Stimulated activated CD4-positive, alpha-beta T cell treated with anti-CD3 and anti-CD28 coated beads, Interleukin-15, amount 100 ng/mL, for 1 hour (primary cell): Measurements from ENCODE around the gene SYNGAP1.

Experiments
- DNase-seq, 2 donors: peaks; one replicate each; pipeline ENCODE4 v3.0.0-alpha.2; 2020; ENCODE audit warnings: low read depth in 1 of 2, low spot score in 1 of 2

Gene SYNGAP1

GRCh38 chr6:33434961-33435360, 15.1 kb downstream of the SYNGAP1 start:
- no peak for DNase-seq

DNA sequence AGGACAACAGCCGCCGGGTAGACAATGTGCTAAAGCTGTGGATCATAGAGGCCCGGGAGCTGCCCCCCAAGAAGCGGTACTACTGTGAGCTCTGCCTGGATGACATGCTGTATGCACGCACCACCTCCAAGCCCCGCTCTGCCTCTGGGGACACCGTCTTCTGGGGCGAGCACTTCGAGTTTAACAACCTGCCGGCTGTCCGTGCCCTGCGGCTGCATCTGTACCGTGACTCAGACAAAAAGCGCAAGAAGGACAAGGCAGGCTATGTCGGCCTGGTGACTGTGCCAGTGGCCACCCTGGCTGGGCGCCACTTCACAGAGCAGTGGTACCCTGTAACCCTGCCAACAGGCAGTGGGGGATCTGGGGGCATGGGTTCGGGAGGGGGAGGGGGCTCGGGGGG, 17.8 kb downstream of the SYNGAP1 start:
- DNase-seq: no peak

- DNase-seq: no peak
These were observed 19.2 kb downstream of the SYNGAP1 start for GRCh38 chr6:33438978-33439594.

DNA sequence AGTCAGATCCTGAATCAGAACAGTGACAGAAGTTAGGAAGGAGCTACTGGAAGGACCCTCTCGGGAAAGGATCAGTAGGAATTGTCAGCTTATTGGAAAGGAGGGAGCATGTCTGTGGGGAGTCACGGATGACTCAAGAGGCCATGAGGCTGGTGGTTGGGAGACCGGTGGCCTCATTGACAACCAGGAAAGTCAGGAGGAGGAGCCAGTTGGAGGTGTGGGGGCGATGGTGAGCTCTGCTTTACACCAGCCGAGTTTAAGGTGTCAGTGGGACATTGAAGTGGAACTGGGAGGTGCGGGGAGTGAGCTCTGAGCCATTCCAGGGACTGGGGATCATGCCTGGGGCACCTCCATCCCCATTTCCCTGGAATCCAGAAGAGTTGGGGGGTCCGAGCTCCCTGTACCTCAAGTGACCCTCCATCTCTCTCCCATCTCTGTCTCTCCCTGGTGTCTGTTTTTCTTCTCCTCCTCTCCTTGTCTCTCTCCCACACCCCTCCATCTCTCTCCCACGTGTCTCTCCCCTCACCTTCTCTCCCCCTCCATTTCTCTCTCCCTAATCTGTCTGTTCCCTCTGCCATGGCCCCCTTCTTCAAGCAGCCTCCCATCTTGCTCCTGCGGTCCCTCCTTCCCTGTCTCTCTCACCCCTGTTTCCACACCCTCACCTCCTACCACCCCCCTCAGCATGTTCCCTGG, 20.2 kb downstream of the SYNGAP1 start:
- DNase-seq: no peak

- DNase-seq: no peak
These were observed 20.9 kb downstream of the SYNGAP1 start for GRCh38 chr6:33440649-33441309.

- no peak for DNase-seq
These were observed 21.6 kb downstream of the SYNGAP1 start for GRCh38 chr6:33441457-33441856.

- DNase-seq: no peak
These were observed 22.4 kb downstream of the SYNGAP1 start for GRCh38 chr6:33442283-33442682.

GRCh38 chr6:33443025-33443424, 23.2 kb downstream of the SYNGAP1 start:
- no peak for DNase-seq

DNA sequence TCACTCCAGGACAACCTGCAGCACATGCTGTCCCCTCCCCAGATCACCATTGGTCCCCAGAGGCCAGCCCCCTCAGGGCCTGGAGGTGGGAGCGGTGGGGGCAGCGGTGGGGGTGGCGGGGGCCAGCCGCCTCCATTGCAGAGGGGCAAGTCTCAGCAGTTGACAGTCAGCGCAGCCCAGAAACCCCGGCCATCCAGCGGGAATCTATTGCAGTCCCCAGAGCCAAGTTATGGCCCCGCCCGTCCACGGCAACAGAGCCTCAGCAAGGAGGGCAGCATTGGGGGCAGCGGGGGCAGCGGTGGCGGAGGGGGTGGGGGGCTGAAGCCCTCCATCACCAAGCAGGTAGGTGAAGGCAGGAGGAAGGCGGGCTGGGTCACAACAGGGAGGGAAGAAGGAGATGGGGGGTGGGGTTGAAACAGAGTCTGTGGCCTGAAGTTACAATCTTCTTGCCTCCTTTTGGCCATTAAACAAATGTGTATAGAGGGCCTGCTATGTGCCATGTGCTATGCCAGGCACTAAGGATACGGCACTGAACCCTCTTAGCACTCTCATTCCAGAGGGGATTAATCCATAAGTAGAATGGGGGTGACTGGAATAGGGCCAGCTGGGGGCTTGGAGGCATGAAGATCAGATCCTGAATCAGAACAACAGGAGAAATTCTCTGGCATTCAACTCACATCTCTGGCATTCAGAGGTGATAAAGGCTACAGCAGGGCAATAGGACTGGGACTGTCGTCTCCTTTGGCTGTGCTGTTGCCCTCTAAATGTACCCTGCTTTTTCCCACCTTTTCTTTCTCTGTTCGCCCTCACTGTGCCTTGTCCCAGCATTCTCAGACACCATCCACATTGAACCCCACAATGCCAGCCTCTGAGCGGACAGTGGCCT, 24.0 kb downstream of the SYNGAP1 start:
- no peak for DNase-seq

- no peak for DNase-seq
These were observed 25.3 kb downstream of the SYNGAP1 start for GRCh38 chr6:33445119-33445603.

DNA sequence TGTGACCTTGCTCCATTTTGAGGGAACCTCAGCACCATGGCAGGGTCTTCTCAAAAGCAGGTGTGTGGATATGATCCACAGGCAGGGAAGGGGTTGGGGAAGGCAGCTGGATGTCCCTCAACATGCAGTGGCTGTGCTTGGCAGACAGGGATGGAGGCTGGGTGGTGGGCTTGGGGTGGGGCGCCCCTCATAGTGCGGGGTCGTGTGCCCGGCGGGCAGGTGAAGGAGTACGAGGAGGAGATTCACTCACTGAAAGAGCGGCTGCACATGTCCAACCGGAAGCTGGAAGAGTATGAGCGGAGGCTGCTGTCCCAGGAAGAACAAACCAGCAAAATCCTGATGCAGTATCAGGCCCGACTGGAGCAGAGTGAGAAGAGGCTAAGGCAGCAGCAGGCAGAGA, 26.5 kb downstream of the SYNGAP1 start:
- no peak for DNase-seq

DNA sequence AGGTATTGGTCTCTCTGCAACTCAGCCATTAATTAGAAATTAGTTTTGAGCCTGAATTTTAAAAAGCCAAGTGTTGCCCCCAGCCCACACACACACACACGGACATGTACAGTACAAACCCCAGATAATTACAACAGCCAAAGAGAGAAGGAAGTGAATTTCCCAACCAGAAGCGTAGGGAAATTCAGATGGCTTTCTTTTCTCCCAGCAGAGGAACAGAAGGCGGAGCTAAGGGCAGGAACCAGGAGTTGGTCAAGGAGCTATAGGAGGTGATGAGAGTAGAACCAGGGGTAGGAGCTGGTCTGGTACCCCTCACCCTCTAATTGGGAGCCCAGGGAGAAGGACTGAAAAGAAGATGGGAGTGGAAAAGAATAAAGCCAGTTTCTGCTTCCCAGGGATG, 30.6 kb downstream of the SYNGAP1 start:
- DNase-seq: no peak

DNA sequence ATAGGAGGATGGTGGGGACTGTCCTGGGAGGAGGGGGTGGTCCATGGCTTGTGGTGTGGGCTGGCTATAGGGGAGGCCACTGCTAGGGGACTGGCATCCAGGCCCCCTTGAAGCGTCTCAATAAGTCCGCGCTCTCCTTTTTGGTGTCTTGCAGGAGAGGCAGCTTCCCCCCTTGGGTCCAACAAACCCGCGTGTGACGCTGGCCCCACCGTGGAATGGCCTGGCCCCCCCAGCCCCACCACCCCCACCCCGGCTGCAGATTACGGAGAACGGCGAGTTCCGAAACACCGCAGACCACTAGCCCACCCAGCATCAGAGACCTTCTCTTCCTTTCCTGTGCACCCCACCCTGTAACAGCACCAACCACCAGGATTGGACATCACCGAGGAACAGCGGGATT, 31.7 kb downstream of the SYNGAP1 start:
- DNase-seq: no peak

- no peak for DNase-seq
These were observed 32.6 kb downstream of the SYNGAP1 start for GRCh38 chr6:33452496-33452895.

GRCh38 chr6:33453393-33454008, 33.6 kb downstream of the SYNGAP1 start:
- no peak for DNase-seq

- peak; percentile 83 to 86 for DNase-seq
These were observed 34.4 kb downstream of the SYNGAP1 start, which contains the start of gene ZBTB9 for GRCh38 chr6:33454009-33454946. Gene ZBTB9 (plus strand): TSS chr6:33454576. CDS start chr6:33455101, 525 bp downstream.

GRCh38 chr6:33455051-33455450, 35.2 kb downstream of the SYNGAP1 start:
- DNase-seq: no peak

DNA sequence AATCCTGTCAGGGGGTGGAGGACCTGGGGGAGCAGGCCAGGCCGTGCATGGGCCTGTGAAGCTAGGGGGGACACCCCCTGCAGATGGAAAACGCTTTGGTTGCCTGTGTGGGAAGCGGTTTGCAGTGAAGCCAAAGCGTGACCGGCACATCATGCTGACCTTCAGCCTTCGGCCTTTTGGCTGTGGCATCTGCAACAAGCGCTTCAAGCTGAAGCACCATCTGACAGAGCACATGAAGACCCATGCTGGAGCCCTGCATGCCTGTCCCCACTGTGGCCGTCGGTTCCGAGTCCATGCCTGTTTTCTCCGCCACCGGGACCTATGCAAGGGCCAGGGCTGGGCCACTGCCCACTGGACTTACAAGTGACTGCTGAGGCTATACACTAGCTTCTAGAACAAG, 36.3 kb downstream of the SYNGAP1 start:
- DNase-seq: no peak

DNA sequence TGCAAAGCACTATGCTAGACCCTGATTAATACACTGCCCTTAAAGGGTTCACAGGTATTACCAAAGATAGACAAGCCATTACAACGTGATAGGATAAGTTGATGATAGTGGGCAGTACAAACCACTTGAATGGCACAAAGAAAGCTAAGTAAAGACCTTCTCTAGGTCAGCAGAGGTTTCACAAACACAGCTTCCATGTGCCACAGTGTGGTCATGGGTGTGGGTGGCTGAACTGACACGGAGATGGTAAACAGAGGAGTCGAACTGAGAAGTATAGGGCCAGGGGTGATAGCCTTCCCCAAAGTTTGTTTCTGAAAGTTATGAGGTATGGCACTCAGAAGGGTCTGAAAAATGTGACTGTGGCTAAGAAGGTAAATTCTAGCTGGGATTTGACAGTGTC, 38.8 kb downstream of the SYNGAP1 start:
- DNase-seq: no peak

GRCh38 chr6:33459226-33459625, 39.4 kb downstream of the SYNGAP1 start:
- no peak for DNase-seq
